ENCODE results near the gene G6PC3. TPM values are rescaled to one million over a fixed set of nuclear protein-coding genes. Genes with fewer than 3 reads are reported as not detected.

The G6PC3 gene
- total and polyA plus RNA-seq, 9 donors, result 16.1 to 43.8 (median 37.0) TPM

DNA sequence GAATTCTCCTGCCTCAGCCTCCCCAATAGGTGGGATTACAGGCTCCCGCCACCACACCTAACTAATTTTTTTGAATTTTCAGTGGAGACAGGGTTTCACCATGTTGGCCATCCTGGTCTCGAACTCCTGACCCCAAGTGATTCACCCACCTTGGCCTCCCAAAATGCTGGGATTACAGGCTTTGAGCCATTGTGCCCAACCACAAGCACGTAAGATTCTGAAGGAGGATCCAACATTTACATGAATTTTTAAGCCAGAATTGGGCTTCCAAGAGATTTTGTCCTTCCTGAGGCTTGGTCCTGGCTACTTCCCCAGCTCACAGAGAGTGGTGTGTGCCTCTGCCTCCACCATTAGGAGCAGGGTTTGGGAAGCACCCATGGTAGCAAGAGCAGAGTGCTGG, 11.1 kb downstream of the G6PC3 start:
- Histone ChIP-seq H3K4me3 (ENCODE audit: low read length) (no peak overlapping the region), H3K9me3 (replicated peaks; ENCODE audit: control insufficient read depth, low read depth, low read length) (no peaks in the 10 kb centered on the region), H3K27ac (ENCODE audit: low read length) (no peak overlapping the region), H3K4me1 (ENCODE audit: control insufficient read depth, insufficient read depth, low read length) (no peaks in the 10 kb centered on the region), H3K36me3 (ENCODE audit: control insufficient read depth, insufficient read depth, low read length) (peaks cover 90% of the 10 kb centered on the region), H3K27me3 (ENCODE audit: control insufficient read depth, insufficient read depth, low read length) (no peaks in the 10 kb centered on the region)
- DNase-seq, result no peak
- 100% methylated on average over 2 of the region's 3 CpGs for WGBS (ENCODE audit: insufficient coverage)

DNA sequence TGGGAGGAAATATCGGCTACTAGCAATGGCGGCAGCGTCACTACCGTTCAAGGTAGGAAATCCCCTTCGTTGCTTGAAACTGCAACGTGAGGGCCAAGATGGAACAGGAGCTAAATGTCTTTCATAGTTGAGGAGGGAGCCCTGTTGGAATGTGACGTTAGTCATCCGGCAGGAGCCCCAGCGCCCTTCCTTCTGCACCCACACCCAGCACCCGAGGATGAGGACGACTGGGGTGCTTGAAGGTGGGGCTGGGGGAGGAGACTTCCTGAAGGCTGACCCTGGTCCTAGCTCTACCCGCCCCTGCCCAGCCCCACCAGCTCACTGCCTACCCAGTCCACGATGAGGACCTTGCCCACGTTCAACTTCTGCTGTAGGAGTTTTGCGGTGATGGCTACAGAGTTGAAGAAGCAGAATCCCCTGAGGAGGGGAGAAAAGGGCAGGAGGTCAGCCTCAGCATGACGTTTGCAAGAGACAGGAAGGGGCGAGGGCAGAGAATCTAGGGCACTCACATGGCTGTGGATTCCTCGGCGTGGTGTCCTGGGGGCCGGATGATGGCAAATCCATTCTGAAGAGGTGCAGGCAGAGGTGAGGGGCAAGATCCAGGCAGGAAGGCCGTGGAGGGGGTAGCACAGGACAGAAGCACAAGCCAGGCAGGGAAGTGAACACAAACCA, 11.9 kb downstream of the G6PC3 start:
- WGBS (ENCODE audit: insufficient coverage), result 76% methylated on average over 10 of the region's 21 CpGs
- no peak for DNase-seq
- Histone ChIP-seq H3K4me3 (ENCODE audit: low read length) (no peak overlapping the region), H3K36me3 (ENCODE audit: control insufficient read depth, insufficient read depth, low read length) (peaks cover 87% of the 10 kb centered on the region), H3K27ac (ENCODE audit: low read length) (no peak overlapping the region), H3K9me3 (replicated peaks; ENCODE audit: control insufficient read depth, low read depth, low read length) (no peaks in the 10 kb centered on the region), H3K27me3 (ENCODE audit: control insufficient read depth, insufficient read depth, low read length) (no peaks in the 10 kb centered on the region), H3K4me1 (ENCODE audit: control insufficient read depth, insufficient read depth, low read length) (peaks cover 3% of the 10 kb centered on the region)

DNA sequence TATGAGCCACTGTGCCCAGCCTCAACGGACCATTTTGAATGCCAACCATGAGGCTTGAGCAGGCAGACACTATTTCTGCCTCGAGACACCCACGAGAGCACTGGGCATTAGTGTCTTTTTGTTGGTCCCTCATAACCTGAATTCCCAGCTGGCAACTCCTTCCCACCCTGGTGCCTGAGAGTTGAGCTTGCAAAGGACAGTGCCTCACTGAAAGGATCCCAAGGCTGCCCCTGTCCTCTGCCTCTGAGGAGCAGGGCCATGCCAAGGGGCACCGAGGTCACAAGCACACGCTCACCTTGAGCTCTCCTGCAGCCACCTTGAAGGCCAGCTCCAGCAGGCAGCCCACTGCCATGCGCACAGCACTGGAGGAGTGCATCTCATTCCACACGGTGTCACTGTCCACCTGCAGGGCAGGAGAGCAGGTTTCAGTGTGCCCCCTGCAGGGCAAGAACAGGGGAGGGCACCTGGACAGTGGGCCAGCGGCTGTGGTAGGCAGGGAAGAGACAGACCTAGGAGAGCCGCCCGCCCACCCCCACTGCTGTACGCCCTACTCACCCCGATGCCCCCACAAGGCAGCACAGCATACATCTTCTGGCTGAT, 12.8 kb downstream of the G6PC3 start:
- no peak overlapping the region for H3K4me3 ChIP-seq (ENCODE audit: low read length)
- H3K4me1 ChIP-seq (ENCODE audit: control insufficient read depth, insufficient read depth, low read length), result peaks cover 4% of the 10 kb centered on the region
- WGBS (ENCODE audit: insufficient coverage), result 76% methylated on average over 6 of the region's 12 CpGs
- no peaks in the 10 kb centered on the region for H3K9me3 ChIP-seq (replicated peaks; ENCODE audit: control insufficient read depth, low read depth, low read length)
- no peaks in the 10 kb centered on the region for H3K27me3 ChIP-seq (ENCODE audit: control insufficient read depth, insufficient read depth, low read length)
- DNase-seq, result no peak
- H3K36me3 ChIP-seq (ENCODE audit: control insufficient read depth, insufficient read depth, low read length), result peaks cover 87% of the 10 kb centered on the region
- no peak overlapping the region for H3K27ac ChIP-seq (ENCODE audit: low read length)

DNA sequence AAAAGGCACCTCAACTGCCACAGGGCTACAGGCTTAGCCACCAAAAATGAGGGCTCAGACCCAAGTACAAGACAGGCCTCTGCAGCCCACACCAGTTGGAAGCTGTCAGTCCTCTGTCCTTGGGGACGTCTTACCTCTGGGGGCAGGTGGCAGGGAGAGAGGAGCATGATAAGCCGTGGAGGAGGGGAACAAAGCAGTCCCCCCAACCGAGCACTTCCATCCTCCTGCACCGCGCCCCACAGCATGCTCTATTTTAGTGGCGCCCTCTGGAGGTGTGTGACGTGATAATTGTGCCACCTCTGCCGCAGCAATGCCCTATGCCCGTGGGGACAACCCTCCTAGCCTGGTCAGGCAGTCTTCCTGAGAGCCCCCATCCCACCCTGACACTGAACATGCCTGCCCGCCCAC, 13.6 kb downstream of the G6PC3 start:
- no peak overlapping the region for H3K4me3 ChIP-seq (ENCODE audit: low read length)
- 77% methylated on average over 4 of the region's 10 CpGs for WGBS (ENCODE audit: insufficient coverage)
- H3K27me3 ChIP-seq (ENCODE audit: control insufficient read depth, insufficient read depth, low read length), result no peaks in the 10 kb centered on the region
- no peak for DNase-seq
- no peaks in the 10 kb centered on the region for H3K9me3 ChIP-seq (replicated peaks; ENCODE audit: control insufficient read depth, low read depth, low read length)
- no peak overlapping the region for H3K27ac ChIP-seq (ENCODE audit: low read length)
- peaks cover 87% of the 10 kb centered on the region for H3K36me3 ChIP-seq (ENCODE audit: control insufficient read depth, insufficient read depth, low read length)
- peaks cover 4% of the 10 kb centered on the region for H3K4me1 ChIP-seq (ENCODE audit: control insufficient read depth, insufficient read depth, low read length)

DNA sequence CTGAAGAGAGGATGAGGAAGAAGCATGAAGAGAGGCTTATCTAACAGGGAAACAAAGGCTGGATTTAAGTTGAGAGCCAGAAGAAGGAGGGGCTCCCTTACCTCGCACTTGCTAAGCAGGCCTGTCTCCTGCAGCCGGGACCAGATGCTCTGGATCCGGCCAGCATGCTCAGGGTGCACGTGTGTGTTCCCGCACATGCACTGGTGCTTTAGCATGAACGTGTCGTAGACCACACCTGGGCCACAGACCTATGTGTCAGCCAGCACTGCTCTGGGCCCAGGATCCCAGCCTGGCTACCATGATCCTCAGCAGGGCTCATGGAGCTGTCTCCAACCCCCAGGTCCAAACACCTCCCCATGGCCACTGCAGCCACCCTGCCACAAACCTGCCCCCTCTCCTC, 14.4 kb downstream of the G6PC3 start:
- Histone ChIP-seq H3K9me3 (replicated peaks; ENCODE audit: control insufficient read depth, low read depth, low read length) (no peaks in the 10 kb centered on the region), H3K4me3 (ENCODE audit: low read length) (no peak overlapping the region), H3K36me3 (ENCODE audit: control insufficient read depth, insufficient read depth, low read length) (peaks cover 83% of the 10 kb centered on the region), H3K27ac (ENCODE audit: low read length) (no peak overlapping the region), H3K27me3 (ENCODE audit: control insufficient read depth, insufficient read depth, low read length) (no peaks in the 10 kb centered on the region), H3K4me1 (ENCODE audit: control insufficient read depth, insufficient read depth, low read length) (peaks cover 4% of the 10 kb centered on the region)
- 75% methylated on average over 6 of the region's 7 CpGs for WGBS (ENCODE audit: insufficient coverage)
- DNase-seq, result no peak

DNA sequence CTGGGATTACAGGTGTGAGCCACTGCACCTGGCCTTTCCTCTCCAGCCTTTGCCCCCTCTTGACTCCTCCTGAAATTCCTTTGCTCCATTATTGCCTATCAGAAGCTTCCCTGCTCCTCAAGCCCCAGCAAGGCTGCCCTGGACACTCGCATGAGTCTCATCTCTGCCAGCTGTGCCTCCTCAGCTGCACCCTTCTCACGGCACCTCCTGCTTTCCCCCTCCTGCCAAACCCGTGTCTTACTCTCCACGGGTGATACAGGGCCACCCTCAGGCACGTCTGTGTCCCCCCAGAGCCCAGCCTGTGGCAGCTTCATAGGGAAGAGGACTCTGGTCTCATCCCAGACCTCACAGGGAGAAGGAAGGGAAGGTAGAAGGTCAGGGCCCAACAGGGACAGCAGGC, 15.4 kb downstream of the G6PC3 start:
- 85% methylated on average over 2 of the region's 5 CpGs for WGBS (ENCODE audit: insufficient coverage)

DNA sequence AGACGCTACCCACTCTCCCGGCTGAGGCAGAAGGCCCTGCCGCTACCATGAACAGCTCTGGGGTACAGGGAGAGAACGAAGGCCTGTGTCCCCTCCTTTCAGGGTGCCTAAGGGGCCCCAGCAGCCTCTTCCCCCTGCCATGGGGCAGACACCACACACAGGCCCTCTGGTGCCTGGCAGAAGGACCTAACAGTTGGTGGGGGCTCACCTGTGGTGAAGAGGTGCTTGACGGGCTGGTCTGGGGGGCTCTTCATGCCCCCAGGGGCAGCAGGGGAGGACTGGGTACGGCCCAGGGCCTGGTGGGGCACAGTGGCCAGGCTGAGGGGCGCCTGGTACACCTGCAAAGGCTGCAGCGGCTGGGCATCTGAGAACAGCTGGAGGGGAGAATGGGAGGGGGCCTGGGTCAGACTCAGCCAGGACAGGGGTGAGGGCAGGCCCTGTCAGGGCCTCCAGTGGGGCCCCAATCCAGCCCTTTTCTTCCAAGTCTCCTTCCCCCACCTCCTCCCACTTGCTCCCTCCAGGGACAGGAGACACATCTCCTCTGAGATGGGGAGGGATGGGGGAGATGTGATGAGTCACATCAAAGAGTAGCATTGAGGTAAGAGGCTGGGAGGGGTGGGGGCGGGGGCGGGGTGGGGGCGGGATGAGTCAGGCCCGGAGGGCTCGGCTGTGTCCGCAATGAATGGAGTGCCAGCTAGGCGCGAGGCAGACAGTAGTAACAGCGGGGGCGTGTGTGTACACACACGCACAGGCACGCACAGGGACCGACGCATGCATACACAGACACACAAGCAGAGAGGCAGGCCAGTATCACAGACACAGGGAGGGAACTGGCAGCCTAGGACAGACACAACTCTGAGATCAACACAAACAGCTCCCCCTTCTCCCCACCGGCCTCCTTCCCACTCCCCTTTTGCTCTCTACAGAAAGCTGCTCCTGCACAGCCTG, 16.1 kb downstream of the G6PC3 start:
- H3K27ac ChIP-seq (ENCODE audit: low read length), result no peak overlapping the region
- no peak for DNase-seq
- H3K27me3 ChIP-seq (ENCODE audit: control insufficient read depth, insufficient read depth, low read length), result no peaks in the 10 kb centered on the region
- H3K4me1 ChIP-seq (ENCODE audit: control insufficient read depth, insufficient read depth, low read length), result peaks cover 4% of the 10 kb centered on the region
- H3K4me3 ChIP-seq (ENCODE audit: low read length), result no peak overlapping the region
- no peaks in the 10 kb centered on the region for H3K9me3 ChIP-seq (replicated peaks; ENCODE audit: control insufficient read depth, low read depth, low read length)
- peaks cover 80% of the 10 kb centered on the region for H3K36me3 ChIP-seq (ENCODE audit: control insufficient read depth, insufficient read depth, low read length)
- WGBS (ENCODE audit: insufficient coverage), result 16% methylated on average over 9 of the region's 23 CpGs

More for the DNA sequence above, 15.4 kb downstream of the G6PC3 start:
- Histone ChIP-seq H3K27me3 (ENCODE audit: control insufficient read depth, insufficient read depth, low read length) (no peaks in the 10 kb centered on the region), H3K4me1 (ENCODE audit: control insufficient read depth, insufficient read depth, low read length) (peaks cover 4% of the 10 kb centered on the region), H3K9me3 (replicated peaks; ENCODE audit: control insufficient read depth, low read depth, low read length) (no peaks in the 10 kb centered on the region), H3K4me3 (ENCODE audit: low read length) (no peak overlapping the region), H3K36me3 (ENCODE audit: control insufficient read depth, insufficient read depth, low read length) (peaks cover 77% of the 10 kb centered on the region), H3K27ac (ENCODE audit: low read length) (no peak overlapping the region)
- no peak for DNase-seq

DNA sequence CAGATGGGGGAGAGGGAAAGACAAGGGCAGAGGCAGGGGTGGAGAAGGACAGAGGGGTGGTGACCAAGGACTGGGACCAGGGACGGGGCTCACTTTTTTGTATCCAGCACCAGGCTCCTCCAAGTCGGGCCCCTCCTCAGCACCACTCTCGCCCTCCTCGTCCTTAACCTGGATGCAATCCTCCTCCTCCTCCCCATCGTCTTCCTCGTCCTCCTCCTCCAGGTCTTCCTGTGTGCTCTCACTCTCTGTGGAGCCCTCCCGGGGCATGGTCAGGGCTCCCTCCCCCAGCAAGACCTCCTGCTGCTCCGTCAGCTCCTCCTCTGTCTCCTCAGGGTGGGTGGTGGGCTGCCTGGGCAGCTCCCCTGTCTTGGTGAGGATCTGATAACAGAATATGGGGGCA, 16.8 kb downstream of the G6PC3 start:
- peaks cover 4% of the 10 kb centered on the region for H3K4me1 ChIP-seq (ENCODE audit: control insufficient read depth, insufficient read depth, low read length)
- no peak overlapping the region for H3K27ac ChIP-seq (ENCODE audit: low read length)
- WGBS (ENCODE audit: insufficient coverage), result 20% methylated on average over 2 of the region's 8 CpGs
- no peak for DNase-seq
- H3K4me3 ChIP-seq (ENCODE audit: low read length), result no peak overlapping the region
- H3K9me3 ChIP-seq (replicated peaks; ENCODE audit: control insufficient read depth, low read depth, low read length), result no peaks in the 10 kb centered on the region
- H3K27me3 ChIP-seq (ENCODE audit: control insufficient read depth, insufficient read depth, low read length), result no peaks in the 10 kb centered on the region
- peaks cover 80% of the 10 kb centered on the region for H3K36me3 ChIP-seq (ENCODE audit: control insufficient read depth, insufficient read depth, low read length)

DNA sequence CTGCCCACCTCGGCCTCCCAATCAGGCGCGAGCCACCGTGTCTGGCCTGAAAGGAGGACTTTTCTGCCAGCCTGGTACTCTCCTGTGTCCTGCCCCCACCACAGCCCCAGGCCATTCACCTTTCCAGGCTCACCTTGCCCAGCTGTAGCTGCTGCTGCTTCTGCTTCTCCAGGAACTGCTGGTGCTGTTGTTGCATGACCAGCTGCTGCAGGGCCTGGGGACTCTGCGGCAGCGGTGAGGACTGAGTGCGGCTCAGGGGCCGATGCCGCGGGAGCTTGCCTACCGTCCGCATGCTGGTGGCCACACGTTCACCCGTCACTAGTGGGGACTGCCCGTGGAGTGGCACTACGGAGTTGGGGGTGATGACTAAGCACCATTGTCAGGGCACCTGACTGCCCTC, 17.7 kb downstream of the G6PC3 start:
- no peak overlapping the region for H3K27ac ChIP-seq (ENCODE audit: low read length)
- no peaks in the 10 kb centered on the region for H3K27me3 ChIP-seq (ENCODE audit: control insufficient read depth, insufficient read depth, low read length)
- WGBS (ENCODE audit: insufficient coverage), result 91% methylated on average over 16 of the region's 16 CpGs
- H3K9me3 ChIP-seq (replicated peaks; ENCODE audit: control insufficient read depth, low read depth, low read length), result no peaks in the 10 kb centered on the region
- peaks cover 10% of the 10 kb centered on the region for H3K4me1 ChIP-seq (ENCODE audit: control insufficient read depth, insufficient read depth, low read length)
- H3K36me3 ChIP-seq (ENCODE audit: control insufficient read depth, insufficient read depth, low read length), result peaks cover 80% of the 10 kb centered on the region
- H3K4me3 ChIP-seq (ENCODE audit: low read length), result no peak overlapping the region
- no peak for DNase-seq
